Left lung (tissue), 10 donors: ENCODE measurements around the gene RARS2. TPM values are rescaled to one million over a fixed set of nuclear protein-coding genes. Genes with fewer than 3 reads are reported as not detected.

Source experiments
- ATAC-seq: fragments of 200-7000 bp; cut with Tn5 transposase; one replicate; pipeline ENCODE4 v1.9.1; 2020; ENCODE audit warnings: moderate library complexity
- DNase-seq, 4 donors: peaks; one replicate each; pipeline ENCODE4 v3.0.0-alpha.2; 2013 to 2020
- H3K27ac ChIP-seq, 2 donors: fragments of 200-600 bp; sonication (generic) in 1 of 2; one replicate each; pipeline versions ENCODE4 v1.5.0 to v1.8.0; 2020 to 2021
- H3K27me3 ChIP-seq, 2 donors: fragments of 200-600 bp; sonication (generic) in 1 of 2; one replicate each; pipeline versions ENCODE4 v1.5.0 to v1.8.0; 2020 to 2021
- H3K36me3 ChIP-seq, 2 donors: fragments of 200-600 bp; sonication (generic) in 1 of 2; one replicate each; pipeline versions ENCODE4 v1.5.0 to v1.8.0; 2020 to 2021
- H3K4me1 ChIP-seq, 2 donors: fragments of 200-600 bp; one replicate each; pipeline ENCODE4 v1.8.0; 2021
- H3K4me3 ChIP-seq, 2 donors: fragments of 200-600 bp; sonication (generic) in 1 of 2; one replicate each; pipeline versions ENCODE4 v1.5.0 to v1.8.0; 2020 to 2021; ENCODE audit warnings: mild to moderate bottlenecking in 1 of 2
- H3K9me3 ChIP-seq, 2 donors: fragments of 200-600 bp; sonication (generic) in 1 of 2; one replicate each; pipeline versions ENCODE4 v1.5.0 to v1.8.0; 2020 to 2021
- CTCF ChIP-seq, 2 donors: fragments of 200-600 bp; sonication (generic) in 1 of 2; IDR thresholded peaks; one replicate each; pipeline versions ENCODE4 v1.5.0 to v1.8.0; 2021; ENCODE audit warnings: antibody characterized with exemption in 2 of 2
- intact Hi-C, 2 donors: fragments of 100-400 bp; cut with DNase I; formaldehyde crosslinking; loops; one replicate each; pipeline versions ENCODE4 v1.11.2 to v1.14.2; 2022
- polyA plus RNA-seq, 6 donors: library from polyadenylated mRNA; unstranded; fragments of 120-200 nt; gene quantifications; one replicate each; pipeline ENCODE4 v1.2.1, GENCODE V29; 2013; ENCODE audit not compliant: insufficient read length in 6 of 6
- total RNA-seq, 2 donors: library from RNA; stranded (reverse); fragmentation: NEBNext Ultra II Directional; extraction: Animal tissue kit (Norgen Biotek cat#: 25700); gene quantifications; one replicate each; pipeline ENCODE4 v1.2.1, GENCODE V29; 2021
- donor health status: DM: no; HTN: yes; CAD: no.
- donor health status: DM: no; HTN: no; CAD: no.

The RARS2 gene
- total and polyA plus RNA-seq, 8 donors = 31.1 to 71.7 (median 69.4) TPM

- ATAC-seq (no peak), DNase-seq (no peak)
- Histone ChIP-seq H3K4me1 (no peaks in the 10 kb centered on the region), H3K27me3 (no peaks in the 10 kb centered on the region), H3K9me3 (no peaks in the 10 kb centered on the region), H3K27ac (no peak overlapping the region), H3K36me3 (peaks cover 0 to 73% of the 10 kb centered on the region in 2 donors), H3K4me3 (no peak overlapping the region)
- TF ChIP-seq CTCF (IDR thresholded peaks at IDR 0.05) = no peak
- intact Hi-C loops = no loop called here
Observed at GRCh38 chr6:87518453-87518852, 71.3 kb downstream of the RARS2 start.

- no peak overlapping the region for H3K4me3 ChIP-seq
- H3K27me3 ChIP-seq = no peaks in the 10 kb centered on the region
- DNase-seq (no peak), ATAC-seq (no peak)
- intact Hi-C loops = no loop called here
- no peaks in the 10 kb centered on the region for H3K4me1 ChIP-seq
- no peaks in the 10 kb centered on the region for H3K9me3 ChIP-seq
- H3K36me3 ChIP-seq = peaks cover 0 to 98% of the 10 kb centered on the region in 2 donors
- no peak overlapping the region for H3K27ac ChIP-seq
- TF ChIP-seq CTCF (IDR thresholded peaks at IDR 0.05) = no peak
Observed at GRCh38 chr6:87514831-87515230, 75.0 kb downstream of the RARS2 start.

GRCh38 chr6:87504441-87504840 is 85.3 kb downstream of the RARS2 start:
- TF ChIP-seq CTCF (IDR thresholded peaks at IDR 0.05) = no peak
- no peak overlapping the region for H3K27ac ChIP-seq

GRCh38 chr6:87501809-87502572 is 87.8 kb downstream of the RARS2 start:
- Histone ChIP-seq H3K36me3 (peaks cover 0 to 63% of the 10 kb centered on the region in 2 donors), H3K27me3 (no peaks in the 10 kb centered on the region), H3K4me1 (no peaks in the 10 kb centered on the region), H3K27ac (peak overlapping the region in 1 of 2 donors; percentile 10), H3K9me3 (no peaks in the 10 kb centered on the region), H3K4me3 (no peak overlapping the region)
- intact Hi-C loops = no loop called here
- no peak for TF ChIP-seq CTCF (IDR thresholded peaks at IDR 0.05)
- no peak for ATAC-seq
- no peak for DNase-seq

More at GRCh38 chr6:87504441-87504840, 85.3 kb downstream of the RARS2 start:
- no peaks in the 10 kb centered on the region for H3K9me3 ChIP-seq
- H3K4me1 ChIP-seq = no peaks in the 10 kb centered on the region
- no peaks in the 10 kb centered on the region for H3K27me3 ChIP-seq
- H3K4me3 ChIP-seq = no peak overlapping the region
- intact Hi-C loops = no loop called here
- DNase-seq (peak in 2 of 4 donors; percentile 28 to 30), ATAC-seq (no peak)
- peaks cover 0 to 82% of the 10 kb centered on the region in 2 donors for H3K36me3 ChIP-seq

- ATAC-seq (no peak), DNase-seq (no peak)
- H3K27ac ChIP-seq = no peak overlapping the region
- peaks cover 0 to 34% of the 10 kb centered on the region in 2 donors for H3K36me3 ChIP-seq
- intact Hi-C loops = no loop called here
- H3K27me3 ChIP-seq = no peaks in the 10 kb centered on the region
- no peak for TF ChIP-seq CTCF (IDR thresholded peaks at IDR 0.05)
- no peaks in the 10 kb centered on the region for H3K9me3 ChIP-seq
- peaks cover 0 to 6% of the 10 kb centered on the region in 2 donors for H3K4me1 ChIP-seq
- H3K4me3 ChIP-seq = no peak overlapping the region
Observed at GRCh38 chr6:87498048-87498447, 91.7 kb downstream of the RARS2 start.
